NAMALWA (cell line): Measurements from ENCODE around the gene TMEM178A.
"Not testable (repeated sequence)": the region's sequence is repeated elsewhere in the genome, so short reads cannot be mapped to it uniquely, and the experiment has no call there.

Source experiments
- DNase-seq: peaks from one replicate; pipeline ENCODE4 v3.0.0-alpha.2; 2015; ENCODE audit warnings: low spot score

Gene TMEM178A

DNA sequence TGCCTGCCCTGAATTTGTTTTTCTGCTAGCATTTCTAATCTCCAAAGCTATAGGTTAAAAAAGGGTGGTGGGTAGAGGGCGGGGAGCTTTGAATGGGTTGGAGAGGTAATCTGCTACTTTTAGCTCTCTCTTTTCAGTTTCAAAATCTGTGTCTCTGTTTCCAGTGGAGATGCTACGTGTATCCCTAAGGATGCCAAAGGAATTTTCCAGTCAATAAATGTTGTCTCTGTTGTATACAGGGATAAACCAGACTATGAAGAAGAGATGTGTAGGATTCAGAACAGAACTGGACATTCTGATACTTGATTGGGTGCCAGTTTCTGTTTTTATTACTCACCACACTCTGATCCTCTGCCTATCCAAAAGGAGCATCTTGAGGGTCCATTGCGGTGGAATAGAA is 50.1 kb downstream of the TMEM178A start:
- DNase-seq: no peak

DNA sequence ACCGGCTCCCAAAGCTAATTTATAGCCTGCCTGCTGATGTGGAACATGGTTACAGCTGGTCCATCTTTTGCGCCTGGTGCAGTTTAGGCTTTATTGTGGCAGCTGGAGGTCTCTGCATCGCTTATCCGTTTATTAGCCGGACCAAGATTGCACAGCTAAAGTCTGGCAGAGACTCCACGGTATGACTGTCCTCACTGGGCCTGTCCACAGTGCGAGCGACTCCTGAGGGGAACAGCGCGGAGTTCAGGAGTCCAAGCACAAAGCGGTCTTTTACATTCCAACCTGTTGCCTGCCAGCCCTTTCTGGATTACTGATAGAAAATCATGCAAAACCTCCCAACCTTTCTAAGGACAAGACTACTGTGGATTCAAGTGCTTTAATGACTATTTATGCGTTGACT is 51.4 kb downstream of the TMEM178A start:
- no peak for DNase-seq

DNA sequence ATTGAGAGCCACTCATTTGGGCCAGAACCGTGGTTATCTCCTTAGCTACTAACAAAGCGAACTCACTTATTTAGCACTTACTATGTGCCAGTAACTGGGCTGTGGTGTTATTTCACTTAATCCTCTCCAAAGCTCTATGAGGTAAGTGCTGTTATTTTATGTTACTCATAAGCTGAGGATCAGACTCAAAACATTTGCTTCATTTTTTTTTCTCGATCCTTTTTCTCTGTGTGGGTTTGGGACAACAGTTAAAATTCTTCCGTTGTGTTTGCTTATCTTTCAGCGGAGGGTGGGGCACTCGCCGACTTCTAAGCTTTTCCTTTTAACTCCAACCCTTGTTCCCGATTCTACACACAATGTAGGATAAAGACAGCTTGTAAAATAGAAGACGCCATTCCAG is 52.8 kb downstream of the TMEM178A start:
- DNase-seq: no peak

DNA sequence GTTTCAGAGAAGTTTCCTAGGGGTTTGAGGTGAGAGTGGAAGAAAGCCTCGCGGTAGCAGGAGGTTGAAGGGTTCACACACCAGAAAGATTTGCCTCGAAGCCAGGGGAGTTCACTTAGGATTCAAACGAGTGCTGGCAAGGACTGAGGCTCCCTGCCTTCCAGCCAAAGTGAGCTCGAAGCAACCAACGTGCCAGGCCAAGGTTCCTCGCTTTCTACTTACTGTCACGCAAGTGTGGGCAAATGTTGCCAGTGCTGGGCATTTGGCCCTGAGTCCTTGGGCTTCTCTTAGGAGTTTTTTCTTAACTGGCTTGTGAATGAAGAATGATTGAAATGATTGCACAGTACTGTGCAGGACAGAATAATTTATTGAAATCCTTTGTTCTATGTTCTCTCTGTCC is 53.6 kb downstream of the TMEM178A start:
- no peak for DNase-seq

DNA sequence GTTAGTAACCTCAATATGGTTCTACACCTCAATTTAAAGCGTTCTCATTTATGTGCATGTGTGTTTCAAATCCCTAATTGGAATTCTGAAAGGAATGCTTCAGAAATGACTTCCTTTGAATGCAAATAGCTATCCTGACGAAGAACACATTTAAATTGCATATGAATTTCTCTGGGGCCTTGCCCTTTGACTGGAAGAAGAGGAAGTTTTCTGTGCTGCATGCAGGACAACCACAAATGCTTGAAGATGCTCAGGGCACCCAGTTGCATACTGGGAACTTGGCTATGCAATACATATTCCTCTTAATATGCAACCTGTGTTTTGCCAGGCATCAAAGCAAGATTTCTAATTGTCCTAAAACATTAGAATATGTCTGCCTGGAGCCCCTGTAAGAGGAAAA is 55.3 kb downstream of the TMEM178A start:
- DNase-seq: no peak

DNA sequence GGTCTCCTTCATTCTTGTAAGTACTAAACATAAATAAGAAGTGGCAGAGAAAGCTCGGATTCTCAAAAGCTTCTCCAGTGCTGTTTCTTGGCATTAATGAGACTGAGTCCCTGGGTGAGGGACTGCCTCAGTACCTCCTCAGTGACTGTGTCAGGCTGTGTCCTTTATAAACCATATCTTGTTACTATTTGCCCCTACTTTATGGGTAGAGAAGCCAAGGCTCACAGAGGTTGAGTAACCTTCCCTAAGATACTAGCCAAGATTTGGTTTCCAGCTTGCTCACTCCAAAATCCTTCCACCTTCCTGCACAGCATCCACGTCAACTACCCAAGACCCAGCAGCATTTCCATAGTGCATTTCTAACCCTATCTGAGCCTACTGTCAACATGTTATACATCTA is 57.8 kb downstream of the TMEM178A start:
- no peak for DNase-seq

DNA sequence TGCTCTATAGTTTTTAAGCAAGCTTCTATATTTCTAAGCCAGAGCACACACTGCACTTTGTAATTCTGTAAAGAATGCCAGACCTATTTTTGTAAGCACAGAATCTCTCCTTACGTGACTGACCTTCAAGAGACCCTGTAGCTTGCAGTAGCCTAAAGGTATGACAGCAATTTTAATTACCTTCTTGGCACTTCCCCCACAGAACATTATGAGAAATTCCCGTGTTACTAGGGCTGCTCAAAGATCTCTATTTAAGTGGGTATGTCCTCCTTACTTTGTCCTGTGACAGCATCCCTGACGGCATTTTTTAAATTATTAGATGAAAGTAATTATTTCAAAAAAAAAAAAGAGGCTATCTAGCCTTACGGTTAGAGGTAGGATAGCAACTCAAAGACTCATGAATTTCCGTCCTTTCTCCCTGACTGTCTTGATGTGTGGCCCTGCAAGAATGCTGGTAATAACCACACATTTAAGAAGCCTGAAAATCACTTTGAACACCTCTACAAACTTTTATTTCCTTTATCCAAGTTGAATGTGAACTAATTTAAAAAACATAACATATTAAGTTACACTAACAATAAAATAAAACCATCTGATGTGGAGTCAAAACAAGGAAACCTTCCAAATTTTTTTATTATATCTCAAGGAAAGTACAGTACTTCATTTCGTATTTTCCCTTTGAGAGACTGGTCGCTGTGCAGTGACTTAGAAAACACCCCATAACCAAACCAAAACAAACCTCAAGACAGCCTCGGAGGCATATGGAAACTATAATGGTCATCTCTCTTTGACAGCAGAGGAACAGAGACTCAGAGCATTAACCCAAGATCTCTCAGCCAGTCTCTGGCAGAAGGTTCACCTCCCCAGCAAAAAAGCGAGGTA is 58.5 kb downstream of the TMEM178A start:
- DNase-seq: no peak

DNA sequence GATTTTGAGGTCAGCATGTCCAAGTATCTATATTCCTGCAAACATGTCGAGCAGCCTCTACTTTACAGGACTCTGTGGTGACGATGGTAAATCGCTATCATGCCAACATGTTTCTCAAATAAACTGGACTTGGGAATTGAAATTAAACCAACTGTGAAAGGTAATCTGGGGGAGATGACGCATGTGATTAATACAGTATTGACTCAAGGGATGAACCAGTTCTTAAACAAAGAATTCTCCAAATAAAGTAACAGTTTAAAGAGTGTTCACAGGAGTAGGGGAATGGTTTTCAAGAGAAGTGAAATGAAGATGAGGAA is 59.1 kb downstream of the TMEM178A start:
- no peak for DNase-seq

DNA sequence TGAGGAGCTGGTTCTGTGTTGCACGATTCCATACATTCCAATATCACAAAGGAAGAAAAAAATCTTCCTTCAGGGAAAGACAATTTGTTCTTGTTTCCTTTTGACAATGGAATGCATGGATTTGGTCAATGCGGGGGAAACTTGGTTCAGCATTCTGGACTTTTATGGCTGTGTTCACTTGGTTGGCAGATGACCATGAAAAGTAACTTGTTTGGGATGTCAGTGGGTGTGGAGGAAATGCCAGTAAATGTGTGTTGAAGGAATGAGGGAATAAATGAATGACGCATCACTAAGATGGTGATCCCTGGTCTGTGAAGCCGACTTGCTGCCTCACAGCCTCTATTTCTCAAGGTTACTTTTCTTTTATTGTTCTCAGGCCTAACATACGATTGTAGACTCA is 59.7 kb downstream of the TMEM178A start:
- no peak for DNase-seq

DNA sequence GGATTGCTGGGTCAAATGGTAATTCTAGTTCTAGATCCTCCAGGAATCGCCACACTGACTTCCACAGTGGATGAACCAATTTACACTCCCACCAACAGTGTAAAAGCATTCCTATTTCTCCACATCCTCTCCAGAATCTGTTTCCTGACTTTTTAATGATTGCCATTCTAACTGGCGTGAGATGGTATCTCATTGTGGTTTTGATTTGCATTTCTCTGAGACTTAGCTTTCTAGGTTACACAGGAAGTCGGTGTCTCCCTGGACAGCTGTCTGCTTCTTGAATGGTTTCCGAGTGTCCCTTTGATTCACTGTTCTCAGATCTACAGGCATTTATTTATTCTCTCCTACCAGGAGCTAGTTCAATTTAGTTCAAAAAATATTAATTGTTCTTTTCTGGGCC is 62.4 kb downstream of the TMEM178A start:
- DNase-seq: not testable (repeated sequence)

DNA sequence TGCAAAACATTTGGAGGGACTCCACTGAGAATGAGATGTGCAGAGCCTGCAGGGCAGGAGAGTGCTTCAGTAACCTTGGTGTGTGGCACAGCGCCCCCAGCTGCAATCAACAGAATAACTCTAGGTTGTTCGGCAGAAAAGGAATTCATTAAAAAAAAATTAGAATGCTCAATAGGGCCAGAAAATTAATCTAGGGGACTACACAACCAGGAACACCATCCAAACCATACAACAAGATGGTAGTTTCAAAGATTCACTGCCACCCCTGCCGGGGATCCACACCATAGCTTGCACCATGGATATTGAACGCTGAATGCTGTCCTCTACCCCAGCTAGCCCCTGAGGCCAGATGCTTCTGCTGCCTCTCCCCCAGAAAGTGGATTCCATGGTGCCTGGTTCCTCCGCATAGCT is 63.2 kb downstream of the TMEM178A start:
- DNase-seq: peak; percentile 61

DNA sequence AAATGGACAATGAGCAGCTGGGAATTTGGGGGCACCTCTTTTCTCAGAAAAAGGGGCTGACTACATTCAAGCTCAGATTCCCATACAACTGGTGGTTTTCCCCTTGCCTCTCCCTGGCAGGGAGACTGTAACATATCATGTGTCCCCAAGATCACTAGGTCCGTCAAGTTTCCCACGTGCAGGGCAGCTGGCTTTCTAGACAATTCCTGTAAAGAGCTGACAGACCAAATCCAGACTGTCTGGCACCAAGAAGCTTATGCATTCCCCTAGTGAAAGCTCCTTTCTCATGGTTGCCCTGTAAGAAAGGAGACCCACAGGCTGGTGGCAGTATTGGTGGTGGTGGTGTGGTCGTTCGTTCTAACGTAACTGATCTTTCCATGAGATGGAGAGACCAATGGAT is 64.6 kb downstream of the TMEM178A start:
- no peak for DNase-seq

DNA sequence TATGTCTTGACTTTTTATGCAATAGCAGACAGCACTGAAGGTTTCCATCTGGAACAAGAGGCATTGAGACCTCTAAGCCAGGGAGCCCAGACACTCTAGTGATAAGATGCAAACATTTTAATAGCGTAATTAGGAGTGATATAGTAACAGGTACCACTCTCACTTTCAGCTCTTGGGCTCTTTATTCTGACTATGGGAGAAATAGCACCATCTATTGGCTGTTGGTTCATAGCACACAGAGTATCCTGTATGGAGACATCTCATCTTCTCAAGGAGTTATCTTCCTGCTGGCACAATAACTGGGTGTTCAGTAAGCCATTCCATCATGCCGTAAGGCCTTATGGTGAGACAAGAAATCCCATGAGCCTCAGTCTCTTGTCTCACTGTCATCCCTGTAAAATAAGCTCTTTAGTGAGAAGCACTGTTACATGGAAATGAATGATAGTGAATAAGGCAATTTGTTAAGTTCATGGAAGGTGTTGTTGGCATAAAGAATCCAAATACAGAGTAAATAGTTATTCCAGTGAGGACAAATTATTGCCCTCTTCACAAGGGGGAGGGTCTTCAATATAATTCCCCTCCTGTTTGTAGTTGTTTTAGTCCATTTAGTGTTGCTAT is 65.1 kb downstream of the TMEM178A start:
- DNase-seq: peak; percentile 70

DNA sequence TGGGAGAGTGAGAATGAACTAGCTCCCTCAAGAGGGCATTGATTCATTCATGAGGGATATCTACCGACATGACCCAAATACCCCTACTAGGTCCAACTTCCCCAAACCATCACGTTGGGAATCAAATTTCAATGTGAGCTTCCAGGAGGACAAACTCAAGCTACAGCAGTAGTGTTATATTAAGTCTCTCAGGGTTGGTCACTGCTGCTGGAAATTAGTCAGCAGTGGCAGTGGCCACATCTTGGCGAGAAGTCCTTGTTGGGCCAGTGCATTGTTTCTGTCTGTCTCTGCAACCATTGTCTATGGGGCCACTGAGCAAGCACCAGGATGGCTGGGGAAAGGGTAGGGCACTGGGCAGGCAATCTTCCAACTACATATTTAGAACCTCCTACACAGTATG is 65.8 kb downstream of the TMEM178A start:
- no peak for DNase-seq

DNA sequence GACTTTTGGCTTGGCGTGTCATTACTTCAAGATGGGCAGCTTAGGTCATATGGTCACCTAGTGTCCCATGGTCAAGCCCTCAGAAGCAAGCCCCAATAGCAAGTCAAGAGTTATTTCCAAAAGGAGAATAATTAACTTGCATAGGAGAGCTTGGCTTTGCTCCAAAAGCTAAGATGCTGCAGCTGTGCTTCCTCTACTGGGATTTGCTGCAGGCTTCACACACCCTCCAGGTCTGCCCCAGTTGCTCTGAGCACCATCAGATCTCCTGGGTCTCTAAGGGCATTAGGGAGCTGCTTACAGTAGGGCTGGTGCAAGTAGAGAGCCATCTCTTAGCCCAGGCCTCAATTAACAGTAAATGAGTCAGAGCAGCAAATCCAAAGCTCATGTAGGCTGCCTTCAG is 66.8 kb downstream of the TMEM178A start:
- DNase-seq: no peak

DNA sequence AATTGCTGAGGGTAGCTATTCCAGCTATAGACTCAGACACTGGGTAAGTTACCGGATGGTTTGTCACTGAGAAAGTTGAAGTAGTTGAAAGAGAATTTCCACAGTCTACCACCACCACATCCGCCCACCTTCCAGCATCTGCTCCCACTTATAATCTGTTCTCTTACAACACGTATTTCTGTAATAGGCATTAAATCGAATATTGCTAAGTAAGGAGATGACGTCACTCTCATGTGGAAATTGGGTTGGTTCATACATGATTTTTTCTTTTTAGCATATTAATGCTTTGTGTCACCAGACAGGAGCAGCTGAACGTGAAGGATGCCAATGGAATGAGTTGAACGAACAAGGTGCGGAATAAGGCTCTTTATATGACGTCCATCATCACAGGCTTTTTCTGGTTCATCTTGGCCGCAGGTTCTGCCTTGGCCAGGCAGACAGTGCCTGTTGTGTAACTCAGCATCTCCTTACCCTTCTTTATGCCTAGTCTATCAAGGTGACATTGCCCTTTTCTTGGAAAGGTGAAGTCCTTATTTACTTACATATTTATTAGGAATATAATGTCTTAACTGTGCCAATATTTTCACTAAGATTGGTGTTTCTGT is 67.5 kb downstream of the TMEM178A start:
- DNase-seq: no peak

DNA sequence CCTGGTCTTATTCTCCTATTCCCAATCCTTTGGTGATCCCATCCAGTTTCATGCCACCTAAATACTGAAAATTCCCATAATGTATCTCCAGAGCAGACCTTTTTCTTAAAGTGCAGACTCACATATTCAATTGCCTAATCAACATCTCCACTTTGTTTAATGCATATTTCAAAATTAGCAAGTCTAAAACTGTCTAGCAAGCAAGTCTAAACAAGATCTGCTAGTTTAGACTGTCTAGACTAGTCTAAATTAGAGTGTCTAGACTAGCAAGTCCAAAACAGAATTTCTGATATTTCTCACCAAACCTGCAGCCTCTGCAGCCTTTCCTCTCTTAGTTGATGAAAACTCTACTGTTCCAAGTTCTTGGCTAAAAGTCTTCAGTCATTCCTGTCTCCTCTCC is 68.7 kb downstream of the TMEM178A start:
- no peak for DNase-seq

DNA sequence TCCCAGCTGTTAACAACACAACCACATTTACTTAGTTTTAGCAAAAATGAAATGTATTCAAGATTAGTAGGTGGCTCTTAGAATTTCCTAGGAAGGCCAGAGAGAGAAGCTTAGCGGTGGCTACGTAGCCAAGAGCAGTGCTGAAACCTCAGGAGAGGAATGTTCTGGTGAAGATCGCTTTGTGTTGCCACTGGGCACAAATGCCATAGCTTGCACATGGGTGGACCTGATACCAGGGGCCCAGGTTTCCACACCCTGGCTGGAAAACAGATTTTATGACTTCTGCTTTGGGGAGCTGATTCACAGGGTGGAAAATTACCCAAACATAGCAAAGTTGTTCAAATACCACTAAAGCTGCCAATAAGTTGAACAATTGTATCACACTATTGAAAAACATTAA is 69.9 kb downstream of the TMEM178A start:
- no peak for DNase-seq

DNA sequence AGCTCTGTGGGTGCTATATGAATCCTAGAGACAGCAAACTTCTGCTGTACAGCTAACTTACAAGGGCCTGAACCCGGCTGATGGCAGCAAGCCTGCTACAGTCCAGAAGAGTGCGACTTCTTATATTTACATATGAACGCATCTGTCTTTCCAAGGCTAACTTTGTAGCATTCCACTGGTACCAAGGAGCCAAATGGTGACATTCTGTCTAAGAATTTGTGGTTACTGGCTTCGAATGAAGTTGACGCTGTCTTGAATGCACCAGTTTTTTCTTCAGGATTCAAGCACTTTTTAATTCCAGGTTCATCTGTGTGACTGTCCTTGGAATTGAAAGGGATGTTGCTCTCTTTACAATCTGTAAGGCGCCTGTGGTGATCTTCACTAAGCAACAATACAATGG is 70.9 kb downstream of the TMEM178A start:
- no peak for DNase-seq

DNA sequence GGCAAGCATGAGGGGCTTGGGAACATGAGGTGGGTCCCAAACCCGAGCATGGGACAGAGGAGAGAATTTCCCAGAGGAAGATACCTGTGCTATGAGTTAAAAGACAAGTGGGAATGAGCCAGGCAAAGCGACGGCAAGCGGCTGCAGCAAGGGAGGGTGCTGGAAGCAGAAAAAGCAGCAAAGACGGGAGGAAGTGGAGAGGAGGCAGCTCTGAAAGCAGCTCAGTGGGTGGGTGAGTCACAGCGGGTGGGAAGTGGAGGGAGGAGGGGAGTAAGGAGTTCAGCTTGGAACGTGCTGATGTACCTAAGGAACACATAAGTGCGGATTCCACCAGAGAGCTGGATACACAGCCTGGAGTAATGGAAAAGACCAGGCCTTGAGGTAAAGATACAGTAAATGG is 71.9 kb downstream of the TMEM178A start:
- DNase-seq: no peak

DNA sequence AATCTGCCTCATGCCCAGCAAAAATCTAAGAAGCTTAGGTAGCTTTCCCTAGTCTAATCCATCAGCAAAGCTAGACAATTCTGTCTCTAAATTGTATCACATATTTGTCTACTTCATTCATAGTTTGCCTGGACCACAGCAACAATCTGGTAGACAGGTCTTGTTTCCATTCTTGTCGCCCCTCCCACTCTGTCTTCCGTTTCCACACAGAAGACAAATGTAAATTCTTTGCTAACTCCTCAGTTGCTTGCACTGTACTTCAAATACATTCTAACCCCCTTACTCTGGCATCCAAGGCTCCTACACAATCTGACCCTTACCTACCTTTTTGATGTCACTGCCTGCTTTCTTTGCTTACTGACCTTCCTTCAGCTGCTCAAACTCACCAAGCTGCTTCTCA is 73.2 kb downstream of the TMEM178A start:
- no peak for DNase-seq

DNA sequence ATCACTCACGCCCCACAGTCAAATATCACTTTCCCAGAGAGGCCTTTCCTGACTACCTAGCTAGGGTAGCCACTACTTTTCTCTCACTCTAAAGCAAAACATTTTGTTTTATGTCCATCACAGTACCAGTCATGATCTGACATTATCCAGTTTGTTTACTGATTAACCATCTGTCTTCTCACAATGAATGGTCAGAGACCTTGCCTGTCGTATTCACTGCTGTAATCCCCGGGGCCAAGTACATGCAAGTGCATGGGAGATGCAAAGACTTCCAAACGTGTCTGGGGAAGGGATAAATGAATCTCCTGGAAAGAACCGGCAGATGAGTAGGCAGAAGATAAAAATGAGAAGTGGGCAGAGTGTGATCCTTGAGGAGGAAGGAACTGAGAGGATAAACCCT is 73.7 kb downstream of the TMEM178A start:
- DNase-seq: no peak

DNA sequence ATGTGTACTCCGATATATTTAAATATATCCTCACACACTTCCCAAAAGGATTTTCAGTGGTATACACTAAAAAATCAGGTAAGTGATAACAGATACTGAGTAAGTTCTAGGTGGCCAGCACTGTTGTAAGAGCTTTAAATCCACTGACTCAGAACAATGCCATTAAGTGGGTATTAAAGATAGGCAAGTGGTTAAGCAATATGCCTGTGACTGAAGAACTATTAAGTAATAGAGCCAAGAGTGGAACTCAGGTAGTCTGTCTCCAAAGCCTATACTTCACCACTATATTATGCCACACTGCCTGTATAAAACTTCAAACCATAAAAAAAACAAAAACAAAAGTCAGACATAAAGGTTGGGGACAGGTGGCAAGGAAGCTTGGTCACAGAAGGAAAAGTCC is 76.2 kb downstream of the TMEM178A start:
- no peak for DNase-seq
